Lung microvascular endothelial cell (primary cell): ENCODE data around the gene UCP2. TPM values are rescaled to one million over a fixed set of nuclear protein-coding genes. Genes with fewer than 3 reads are reported as not detected.
A peak's percentile ranks its signal among the peaks of the same experiment; 100 is the strongest.

Experiments
- DNase-seq, 2 donors: peaks; one replicate each; pipeline versions ENCODE4 v3.0.0 to v3.0.0-alpha.2; 2010; ENCODE audit warnings: low read depth in 2 of 2
- total RNA-seq: library from RNA; depleted of rRNA; stranded (reverse); fragments of >200 nt; gene quantifications from 2 replicates; pipeline ENCODE4 v1.2.1, GENCODE V29; 2014

Gene UCP2
- total RNA-seq, 1 donor from 2014 or later, result 2.2 TPM

DNA sequence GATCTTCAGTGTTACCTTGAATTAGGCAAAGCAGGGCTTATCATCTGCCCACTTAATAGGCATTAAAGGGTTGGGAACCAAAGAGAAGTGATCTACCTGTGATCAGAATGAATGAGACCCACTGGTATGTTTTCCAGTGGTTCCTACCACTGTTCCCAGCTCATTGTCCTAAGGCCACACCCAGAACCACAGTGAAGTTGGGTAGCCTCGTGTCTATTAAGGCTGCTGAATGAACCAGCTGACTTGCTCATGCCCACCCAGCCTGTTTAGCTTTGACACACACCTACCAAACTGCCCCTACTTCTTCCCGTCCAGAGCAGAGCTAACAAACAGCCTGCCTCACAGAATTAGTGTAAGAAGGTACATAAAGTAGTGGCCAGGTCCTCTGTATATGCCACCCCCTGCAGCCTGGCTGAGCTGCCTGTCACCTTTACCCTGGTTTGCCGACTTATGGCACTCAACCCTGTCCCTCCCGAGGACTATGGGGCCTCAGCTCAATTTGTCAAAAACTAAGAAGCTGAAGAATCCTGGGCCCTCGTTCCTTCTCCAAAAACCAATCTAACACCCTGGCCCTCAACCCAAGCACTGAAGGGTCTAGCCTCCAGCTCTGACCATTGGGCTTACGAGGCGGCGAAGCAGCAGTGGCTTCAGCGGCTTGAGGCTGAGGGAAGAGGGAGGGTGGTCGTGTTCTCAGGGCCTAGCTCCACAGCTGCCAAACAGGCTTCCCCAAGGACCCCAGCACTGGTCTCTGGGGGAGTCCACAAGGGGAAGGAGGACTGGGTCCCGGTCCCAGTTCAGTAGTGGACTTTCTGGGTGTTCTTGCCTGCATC is 9.8 kb downstream of the UCP2 start:
- DNase-seq, result no peak

GRCh38 chr11:73972187-73972586 is 10.5 kb downstream of the UCP2 start:
- DNase-seq, result no peak

- no peak for DNase-seq
Measured at GRCh38 chr11:73971175-73971719, 11.4 kb downstream of the UCP2 start.

GRCh38 chr11:73969991-73970800 is 12.4 kb downstream of the UCP2 start:
- no peak for DNase-seq

DNA sequence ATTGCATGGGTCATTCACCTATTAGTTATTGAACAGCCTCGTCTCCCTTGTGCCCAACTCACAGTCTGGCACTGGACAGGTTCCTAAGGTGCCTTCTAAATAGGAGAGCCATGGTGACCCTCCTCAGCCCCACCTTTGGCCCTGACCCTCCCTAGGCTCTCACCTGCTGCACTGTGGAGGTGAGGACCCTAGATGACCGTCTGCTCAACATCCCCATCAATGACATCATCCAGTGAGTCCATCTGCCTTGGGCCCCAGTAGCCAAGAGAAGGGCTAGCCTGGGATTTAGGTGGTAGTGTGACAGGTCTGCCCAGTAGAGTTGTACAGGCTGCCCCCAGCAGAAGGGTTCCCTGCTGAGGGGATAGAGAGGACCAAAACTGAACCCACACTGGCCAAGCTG is 13.6 kb downstream of the UCP2 start:
- no peak for DNase-seq

DNA sequence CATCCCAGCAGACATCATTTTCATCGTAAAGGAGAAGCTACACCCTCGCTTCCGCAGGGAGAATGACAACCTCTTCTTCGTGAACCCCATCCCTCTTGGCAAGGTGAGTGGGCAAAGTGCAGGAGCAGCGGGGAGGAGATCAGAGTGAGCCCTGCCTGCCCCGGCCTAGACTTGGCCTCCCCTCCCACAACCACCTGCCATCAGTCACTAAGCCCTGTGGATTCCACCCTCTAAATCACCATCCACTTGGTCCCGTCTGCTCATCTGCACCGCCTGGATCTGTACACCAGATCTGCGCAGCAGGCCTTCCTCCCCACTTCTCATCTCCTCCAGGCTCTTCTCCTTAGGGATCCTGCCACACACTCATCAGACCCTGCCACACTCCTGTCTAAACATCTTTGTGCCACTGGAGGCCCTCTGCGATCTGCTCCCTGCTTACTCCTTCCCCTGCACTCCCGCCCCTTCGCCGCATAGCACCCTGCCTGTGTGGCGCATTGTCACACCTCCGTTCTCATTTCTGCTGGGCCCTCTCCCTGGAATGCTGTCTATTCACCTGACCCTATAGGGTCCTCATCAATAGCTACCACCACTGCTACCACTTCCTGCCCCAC is 14.2 kb downstream of the UCP2 start:
- no peak for DNase-seq

- no peak for DNase-seq
Measured at GRCh38 chr11:73965764-73966121, 16.9 kb downstream of the UCP2 start.

- no peak for DNase-seq
Measured at GRCh38 chr11:73965076-73965763, 17.4 kb downstream of the UCP2 start.

- DNase-seq, result no peak
Measured at GRCh38 chr11:73963861-73964260, 18.8 kb downstream of the UCP2 start.

DNA sequence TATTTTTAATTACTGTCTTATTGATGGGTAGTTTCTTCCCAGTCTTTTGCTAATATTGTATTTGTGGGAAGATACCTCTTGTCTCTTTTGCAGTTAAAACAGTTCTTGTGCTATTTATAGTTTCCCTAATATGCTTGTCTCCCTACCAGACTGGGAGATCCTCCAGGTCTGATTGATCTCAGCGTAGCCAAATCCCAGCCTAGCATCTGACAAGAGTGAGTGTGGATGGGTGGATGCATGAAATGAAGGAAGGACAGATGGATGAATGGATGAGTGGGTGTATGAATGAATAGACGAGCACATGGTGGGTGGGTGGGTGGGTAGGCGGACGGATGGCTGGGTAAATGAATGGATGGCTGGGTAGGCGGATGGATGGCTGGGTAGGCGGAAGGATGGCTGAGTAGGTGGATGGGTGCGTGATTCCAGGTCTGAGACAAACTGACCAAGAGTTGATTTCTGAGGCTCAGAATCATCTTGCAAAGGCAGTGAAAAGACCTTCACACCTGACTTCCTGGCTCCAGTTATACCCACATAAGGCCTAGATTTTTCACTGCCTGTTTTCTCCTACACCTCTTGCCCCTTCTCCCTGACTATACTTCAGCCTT is 20.4 kb downstream of the UCP2 start:
- no peak for DNase-seq

- DNase-seq, result no peak
Measured at GRCh38 chr11:73961321-73961720, 21.3 kb downstream of the UCP2 start.

DNA sequence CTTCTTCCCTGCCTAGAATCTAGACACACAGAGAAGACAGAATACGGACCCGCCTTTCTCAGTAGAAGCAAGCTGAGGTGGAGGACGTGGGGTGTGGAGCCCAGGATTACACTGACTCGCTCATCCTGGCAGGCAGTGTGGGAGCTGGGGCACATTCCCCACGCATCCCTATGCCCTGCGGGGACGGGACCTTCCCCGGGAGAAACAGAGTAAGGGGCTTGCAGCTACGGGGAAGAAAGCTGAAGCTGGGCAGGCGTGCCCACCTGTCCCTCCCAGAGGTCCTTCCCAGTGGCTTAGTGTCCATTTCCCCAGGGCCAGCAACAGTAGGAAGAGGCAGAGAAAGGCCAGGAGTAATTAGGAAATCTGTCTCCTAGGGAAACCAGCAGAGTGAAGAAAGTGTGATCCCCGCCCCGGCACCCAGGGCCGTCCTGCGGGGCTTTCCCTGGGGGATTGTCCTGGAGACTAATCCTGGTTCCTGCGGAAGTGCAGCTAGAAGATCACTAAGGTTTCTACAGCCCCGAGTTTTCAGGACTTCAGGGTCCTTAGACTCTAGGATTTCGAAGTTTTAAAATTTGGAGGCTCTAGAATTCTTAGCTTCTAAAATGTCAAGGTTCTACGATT is 24.0 kb downstream of the UCP2 start:
- DNase-seq, result no peak

- DNase-seq, result no peak
Measured at GRCh38 chr11:73957654-73958361, 24.8 kb downstream of the UCP2 start.

DNA sequence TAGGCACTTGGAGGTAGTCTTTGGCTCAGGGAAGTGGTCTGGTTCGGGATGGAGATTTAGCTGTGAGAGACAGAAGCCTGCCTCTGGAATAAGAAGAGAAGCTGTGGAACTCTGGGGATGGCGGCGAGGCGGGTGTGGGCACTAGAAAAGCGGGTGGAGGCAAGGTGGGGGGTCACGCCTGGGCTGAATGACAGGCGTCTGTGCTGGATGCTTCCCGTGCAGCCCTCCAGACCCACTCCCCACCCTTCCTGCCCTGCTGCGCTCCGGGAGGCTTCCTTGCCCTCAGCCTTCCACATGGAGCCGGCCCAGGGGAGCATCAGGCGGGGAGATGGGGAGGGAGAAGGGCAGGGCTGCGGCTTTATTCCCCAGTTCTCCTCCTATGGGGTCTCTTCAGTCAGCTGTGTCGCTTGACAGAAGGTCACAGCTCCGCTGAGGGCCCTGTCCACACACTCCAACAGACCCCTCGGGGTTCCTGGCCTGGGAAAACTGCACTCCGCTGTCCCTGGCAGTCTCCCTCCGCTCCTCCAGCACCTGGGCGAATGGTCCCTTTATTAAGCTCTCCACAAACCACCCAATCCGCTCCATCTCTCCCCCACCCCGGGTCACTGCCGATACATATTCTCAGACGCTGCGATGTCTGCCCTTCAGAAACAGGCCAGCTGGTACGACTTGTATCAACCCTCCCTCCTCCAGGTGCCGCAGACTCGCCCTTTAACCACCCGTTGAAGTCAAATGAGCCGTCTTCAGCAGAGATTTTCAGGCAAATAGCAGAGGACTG is 25.6 kb downstream of the UCP2 start:
- no peak for DNase-seq

GRCh38 chr11:73951797-73952196 is 30.8 kb downstream of the UCP2 start:
- DNase-seq, result no peak

GRCh38 chr11:73950869-73951710 is 31.6 kb downstream of the UCP2 start, which contains the start of gene DNAJB13:
Gene DNAJB13 (plus strand): TSS chr11:73951026. CDS start chr11:73951070, 44 bp downstream.
- peak; percentile 29 to 48 for DNase-seq

DNA sequence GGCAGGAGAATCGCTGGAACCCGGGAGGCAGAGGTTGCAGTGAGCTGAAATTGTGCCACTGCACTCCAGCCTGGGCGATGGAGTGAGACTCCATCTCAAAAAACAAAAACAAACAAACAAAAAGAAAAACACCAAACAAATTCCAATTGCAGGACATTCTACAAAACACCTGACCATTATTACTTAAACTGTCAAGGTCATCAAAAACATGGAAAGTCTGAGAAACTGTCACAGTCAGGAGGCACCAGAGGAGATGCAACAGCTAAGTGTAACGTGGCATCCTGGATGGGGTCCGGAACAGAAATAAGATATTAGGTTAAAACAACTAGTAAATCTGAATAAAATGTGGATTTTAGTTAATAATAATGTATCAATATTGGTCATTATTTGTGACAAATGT is 32.7 kb downstream of the UCP2 start:
- no peak for DNase-seq

GRCh38 chr11:73949246-73949645 is 33.4 kb downstream of the UCP2 start:
- DNase-seq, result no peak
